GM23338 (cell line): ENCODE measurements around the gene UFSP1. TPM values are rescaled to one million over a fixed set of nuclear protein-coding genes. Genes with fewer than 3 reads are reported as not detected.

Experiments used
- ATAC-seq: fragments of 200-7000 bp; cut with Tn5 transposase; 3 replicates; pipeline ENCODE4 v1.9.1; 2020
- DNase-seq: peaks from one replicate; pipeline ENCODE4 v3.0.0-alpha.2; 2015; ENCODE audit warnings: low spot score
- H2AFZ ChIP-seq: fragments of 200-600 bp; sonication (generic); 2 replicates; pipeline ENCODE4 v1.8.0; 2016; ENCODE audit warnings: antibody characterized with exemption, mild to moderate bottlenecking, moderate library complexity
- H3F3A ChIP-seq: fragments of 200-600 bp; sonication (generic); replicated peaks from 2 replicates; pipeline ENCODE4 v1.8.0; 2017; ENCODE audit warnings: antibody characterized with exemption, mixed run types, low read depth
- H3K27ac ChIP-seq: fragments of 200-600 bp; sonication (generic); 2 replicates; pipeline ENCODE4 v1.6.1; 2016; ENCODE audit warnings: low read depth
- H3K27me3 ChIP-seq: fragments of 200-600 bp; sonication (generic); 2 replicates; pipeline ENCODE4 v1.8.0; 2016; ENCODE audit warnings: mild to moderate bottlenecking, mixed run types, moderate library complexity; ENCODE audit not compliant: insufficient read depth
- H3K36me3 ChIP-seq: fragments of 200-600 bp; sonication (generic); 2 replicates; pipeline ENCODE4 v1.8.0; 2016; ENCODE audit warnings: mild to moderate bottlenecking; ENCODE audit not compliant: insufficient read depth
- H3K4me1 ChIP-seq: fragments of 200-600 bp; sonication (generic); 2 replicates; pipeline ENCODE4 v1.8.0; 2016; ENCODE audit warnings: mild to moderate bottlenecking, moderate library complexity; ENCODE audit not compliant: insufficient read depth
- H3K4me2 ChIP-seq: fragments of 200-600 bp; sonication (generic); 2 replicates; pipeline ENCODE4 v1.7.1; 2017; ENCODE audit warnings: mixed run types
- H3K4me3 ChIP-seq: fragments of 200-600 bp; sonication (generic); 2 replicates; pipeline ENCODE4 v1.6.1; 2016; ENCODE audit warnings: mixed run types
- H3K79me2 ChIP-seq: fragments of 200-600 bp; sonication (generic); replicated peaks from 2 replicates; pipeline ENCODE4 v1.8.0; 2017; ENCODE audit warnings: mild to moderate bottlenecking; ENCODE audit not compliant: insufficient read depth
- H3K9me2 ChIP-seq: fragments of 200-600 bp; sonication (generic); 2 replicates; pipeline ENCODE4 v1.8.0; 2017; ENCODE audit not compliant: insufficient read depth
- H4K20me1 ChIP-seq: fragments of 200-600 bp; sonication (generic); replicated peaks from 2 replicates; pipeline ENCODE4 v1.8.0; 2017; ENCODE audit warnings: mild to moderate bottlenecking; ENCODE audit not compliant: insufficient read depth
- H3K27ac Mint-ChIP-seq: 2 replicates; pipeline ENCODE4 v1.8.0; 2020; ENCODE audit warnings: inconsistent platforms, mild to moderate bottlenecking, moderate library complexity, mixed read lengths
- H3K27me3 Mint-ChIP-seq: 3 replicates; pipeline ENCODE4 v1.8.0; 2022; ENCODE audit warnings: low read depth, mild to moderate bottlenecking, moderate library complexity, mixed read lengths, inconsistent platforms; ENCODE audit not compliant: insufficient read depth, poor library complexity
- H3K36me3 Mint-ChIP-seq: 3 replicates; pipeline ENCODE4 v1.8.0; 2021; ENCODE audit warnings: low read depth, mild to moderate bottlenecking, inconsistent platforms, moderate library complexity, mixed read lengths
- H3K4me1 Mint-ChIP-seq: 3 replicates; pipeline ENCODE4 v1.8.0; 2020; ENCODE audit warnings: mild to moderate bottlenecking, inconsistent platforms, mixed read lengths
- H3K4me3 Mint-ChIP-seq: 3 replicates; pipeline ENCODE4 v1.8.0; 2021; ENCODE audit warnings: moderate library complexity, mild to moderate bottlenecking, inconsistent platforms, mixed read lengths
- H3K9me3 Mint-ChIP-seq: 3 replicates; pipeline ENCODE4 v1.8.0; 2020; ENCODE audit warnings: moderate library complexity, mild to moderate bottlenecking, inconsistent platforms, mixed read lengths
- CREB1 ChIP-seq: fragments of 250-450 bp; sonication (Bioruptor Pico); IDR thresholded peaks from 2 replicates; pipeline ENCODE4 v1.5.0; 2020; ENCODE audit warnings: low read depth, mild to moderate bottlenecking, moderate library complexity
- CTCF ChIP-seq, 2 experiments: fragments of 200-600 bp in 1 of 2; sonication (generic) in 1 of 2; conservative IDR thresholded peaks; 2 replicates each; pipeline versions ENCODE4 v1.5.1 to v1.6.1; 2016 to 2017; ENCODE audit warnings: antibody characterized with exemption in 2 of 2, low read depth in 2 of 2, mild to moderate bottlenecking in 2 of 2, moderate library complexity in 1 of 2
- ETS1 ChIP-seq: IDR thresholded peaks from 2 replicates; pipeline ENCODE4 v1.6.1; 2016; ENCODE audit warnings: antibody characterized with exemption
- EZH2 ChIP-seq: fragments of 200-600 bp; sonication (generic); IDR thresholded peaks from one replicate; pipeline ENCODE4 v1.8.0; 2017; ENCODE audit warnings: antibody characterized with exemption, mild to moderate bottlenecking, low read depth; ENCODE audit not compliant: unreplicated experiment
- EZH2phosphoT487 ChIP-seq: fragments of 200-600 bp; sonication (generic); IDR thresholded peaks from one replicate; pipeline ENCODE4 v1.8.1; 2018; ENCODE audit warnings: antibody characterized with exemption; ENCODE audit not compliant: unreplicated experiment
- JUNB ChIP-seq: IDR thresholded peaks from one replicate; pipeline ENCODE4 v1.6.1; 2016; ENCODE audit warnings: antibody characterized with exemption; ENCODE audit not compliant: unreplicated experiment
- NANOG ChIP-seq: IDR thresholded peaks from 2 replicates; pipeline ENCODE4 v1.6.1; 2016; ENCODE audit warnings: antibody characterized with exemption, borderline replicate concordance
- POLR2AphosphoS5 ChIP-seq: IDR thresholded peaks from 2 replicates; pipeline ENCODE4 v1.6.1; 2016; ENCODE audit warnings: antibody characterized with exemption, low read depth
- REST ChIP-seq: IDR thresholded peaks from one replicate; pipeline ENCODE4 v1.6.1; 2018; ENCODE audit warnings: antibody characterized with exemption; ENCODE audit not compliant: unreplicated experiment
- STAT1 ChIP-seq: IDR thresholded peaks from one replicate; pipeline ENCODE4 v1.6.1; 2016; ENCODE audit warnings: antibody characterized with exemption; ENCODE audit not compliant: unreplicated experiment
- ZNF114 ChIP-seq: fragments of 250-450 bp; sonication (Bioruptor Pico); IDR thresholded peaks from 2 replicates; pipeline ENCODE4 v1.5.0; 2020; ENCODE audit warnings: mild to moderate bottlenecking, moderate library complexity
- ZNF331 ChIP-seq: fragments of 250-450 bp; sonication (Bioruptor Pico); IDR thresholded peaks from 2 replicates; pipeline ENCODE4 v1.5.0; 2020; ENCODE audit warnings: low read depth, mild to moderate bottlenecking, moderate library complexity
- ZNF462 ChIP-seq: fragments of 250-450 bp; sonication (Bioruptor Pico); IDR thresholded peaks from 2 replicates; pipeline ENCODE4 v1.5.0; 2020; ENCODE audit warnings: mild to moderate bottlenecking, moderate library complexity
- polyA plus RNA-seq: library from polyadenylated mRNA; unstranded; fragments of >200 nt; fragmentation: Nextera tagmentation; extraction: Ambion mirVana; gene quantifications from 2 replicates; pipeline ENCODE4 v1.2.1, GENCODE V29; 2016
- total RNA-seq: library from RNA; depleted of rRNA; stranded (reverse); fragments of >200 nt; shearing (Covaris generic); gene quantifications from 2 replicates; pipeline ENCODE4 v1.2.3, GENCODE V29; 2014

The UFSP1 gene
- total and polyA plus RNA-seq, 2 experiments from 2014 or later: 2.0 to 11.8 TPM

- Histone ChIP-seq H4K20me1 (0 out of 2 replicates have a peak, but pooled peaks cover 3% of the 10 kb centered on the region), H3K4me1 (no peaks in the 10 kb centered on the region), H3K27me3 (no peaks in the 10 kb centered on the region), H3K9me2 (no peaks in the 10 kb centered on the region), H3K79me2 (peaks cover 14% of the 10 kb centered on the region), H3F3A (peaks cover 4% of the 10 kb centered on the region; the same call in 1 of the 2 replicates), H3K36me3 (peaks cover 4% of the 10 kb centered on the region), H3K4me3 (no peak overlapping the region), H2AFZ (no peak overlapping the region), H3K4me2 (no peak overlapping the region), H3K27ac (no peak overlapping the region)
- no peak for DNase-seq
- Mint-ChIP-seq H3K27ac (no peak overlapping the region), H3K36me3 (peaks cover 48% of the 10 kb centered on the region), H3K27me3 (peaks cover 11% of the 10 kb centered on the region), H3K9me3 (no peaks in the 10 kb centered on the region), H3K4me3 (no peak overlapping the region), H3K4me1 (peaks cover 10% of the 10 kb centered on the region; the same call in 2 of the 3 replicates)
- ATAC-seq: no peak
- TF ChIP-seq JUNB (no peak), ZNF331 (CRISPR knock-in tag) (no peak), NANOG (no peak), EZH2phosphoT487 (no peak), CREB1 (CRISPR knock-in tag) (no peak), STAT1 (no peak), EZH2 (no peak), ETS1 (no peak), ZNF462 (CRISPR knock-in tag) (no peak), REST (no peak), ZNF114 (CRISPR knock-in tag) (no peak), CTCF (conservative IDR thresholded peaks at IDR 0.05; ENCODE audit: low read depth in 2 of 2) (no peak), POLR2AphosphoS5 (no peak)
Observed at GRCh38 chr7:100860702-100861615, 28.6 kb downstream of the UFSP1 start.
